GM21381 (cell line): ENCODE measurements around the gene IQGAP3.
A peak's percentile ranks its signal among the peaks of the same experiment; 100 is the strongest.

Source experiments
- ATAC-seq: cut with Tn5 transposase; IDR thresholded peaks from one replicate; pipeline ENCODE4 v1.9.1; 2021; ENCODE audit warnings: mild to moderate bottlenecking, moderate library complexity; ENCODE audit not compliant: unreplicated experiment

The IQGAP3 gene

DNA sequence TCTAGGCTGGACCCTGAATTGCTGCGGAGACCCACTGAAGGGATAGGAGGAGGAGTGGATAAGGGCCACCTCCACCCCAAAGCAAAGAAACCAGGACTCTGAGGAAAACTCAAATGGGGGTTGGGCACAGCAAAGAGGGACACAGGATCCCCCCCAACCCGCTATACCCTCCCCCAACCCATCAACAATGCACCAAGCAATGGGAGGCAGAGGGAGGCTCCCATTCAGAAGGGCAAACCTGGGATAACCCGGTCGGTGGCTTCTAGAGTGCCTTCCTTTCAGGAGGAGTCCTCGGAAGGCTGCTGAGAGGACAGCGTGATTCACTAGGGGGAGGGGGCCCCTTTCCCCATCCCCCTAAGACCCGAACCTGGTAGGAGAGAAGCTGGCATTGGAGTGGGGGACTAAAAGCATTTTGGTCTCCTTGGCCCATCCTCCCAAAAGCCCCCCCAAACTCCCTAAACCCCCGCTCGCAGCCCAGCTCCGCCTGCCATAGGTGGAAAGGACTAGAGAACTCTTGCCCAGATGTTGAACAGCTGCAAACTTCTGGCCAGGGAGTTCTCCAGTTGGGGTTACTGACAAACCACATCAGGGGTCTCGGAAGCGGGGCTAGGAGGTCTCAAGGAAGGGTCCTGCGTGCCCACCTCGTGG, 73.0 kb downstream of the IQGAP3 start:
- no peak for ATAC-seq

DNA sequence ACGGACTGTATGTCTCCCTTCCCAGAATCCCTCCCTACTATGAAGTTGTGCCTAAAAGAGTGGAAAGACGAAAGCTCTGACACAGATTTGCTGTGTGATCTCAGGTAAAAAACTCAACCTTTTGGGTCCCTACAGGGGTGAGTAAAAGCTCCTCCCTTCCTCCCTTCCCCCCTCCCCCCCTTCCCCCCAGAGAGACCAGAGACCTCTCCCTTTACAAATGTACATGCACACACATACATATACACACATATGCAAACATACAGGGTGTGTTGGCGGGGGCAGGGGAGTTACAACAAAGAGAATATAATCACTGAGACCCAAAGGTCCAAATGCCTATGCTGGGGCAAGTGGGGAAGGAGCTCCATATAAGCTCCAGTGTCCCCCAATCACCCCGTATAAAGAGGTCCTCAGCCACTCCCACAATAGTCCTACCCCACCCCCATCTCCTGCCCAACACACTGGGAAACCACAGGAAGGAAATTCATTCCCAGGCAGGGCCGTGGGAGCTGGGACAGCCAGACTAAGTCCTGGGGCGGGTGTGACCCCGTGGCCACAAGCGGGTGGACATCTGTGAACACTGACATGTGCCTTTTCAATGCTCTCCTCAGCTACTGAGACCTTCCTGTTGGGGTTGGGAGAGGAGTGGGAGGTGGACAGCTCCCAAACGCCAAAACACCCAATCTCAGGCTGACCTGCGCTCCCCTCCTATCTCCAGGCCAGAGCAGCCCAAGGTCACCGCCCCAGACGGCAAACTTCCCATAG, 73.8 kb downstream of the IQGAP3 start:
- no peak for ATAC-seq

GRCh38 chr1:156497743-156498431, 74.5 kb downstream of the IQGAP3 start:
- ATAC-seq = no peak

DNA sequence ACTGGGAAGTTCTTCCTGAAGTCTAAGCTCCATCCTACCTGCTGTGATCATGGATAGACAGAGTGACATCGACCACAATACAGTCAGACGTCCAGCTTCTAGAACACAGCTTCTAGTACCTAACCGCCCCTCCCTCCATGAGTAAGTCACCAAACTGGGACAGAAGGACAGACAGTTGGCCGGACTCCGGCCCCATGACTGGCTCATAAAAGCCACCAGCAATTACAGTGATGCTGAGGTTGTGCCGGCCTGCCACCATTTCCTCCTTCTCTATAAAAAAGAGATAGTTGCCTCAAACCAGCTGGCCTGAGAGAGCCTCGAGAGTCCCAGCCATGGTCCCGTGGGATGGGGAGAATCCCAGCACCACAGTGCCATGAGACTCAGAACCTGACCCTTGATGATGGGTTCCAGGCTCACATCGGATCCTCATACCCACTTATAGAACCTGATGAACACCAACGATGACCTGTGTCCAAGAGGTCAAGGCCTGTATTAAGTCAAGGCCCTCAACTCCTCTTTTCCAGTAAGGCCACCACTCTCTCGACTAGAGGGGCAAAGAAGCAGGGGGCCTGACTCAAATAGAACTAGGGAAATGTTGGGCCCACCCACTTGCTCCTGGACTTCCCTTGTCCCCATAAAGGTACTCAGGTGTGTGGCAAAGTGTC, 75.2 kb downstream of the IQGAP3 start:
- no peak for ATAC-seq

- no peak for ATAC-seq
Observed at GRCh38 chr1:156496211-156496761, 76.1 kb downstream of the IQGAP3 start.

- ATAC-seq = no peak
Observed at GRCh38 chr1:156495401-156496140, 76.8 kb downstream of the IQGAP3 start.

DNA sequence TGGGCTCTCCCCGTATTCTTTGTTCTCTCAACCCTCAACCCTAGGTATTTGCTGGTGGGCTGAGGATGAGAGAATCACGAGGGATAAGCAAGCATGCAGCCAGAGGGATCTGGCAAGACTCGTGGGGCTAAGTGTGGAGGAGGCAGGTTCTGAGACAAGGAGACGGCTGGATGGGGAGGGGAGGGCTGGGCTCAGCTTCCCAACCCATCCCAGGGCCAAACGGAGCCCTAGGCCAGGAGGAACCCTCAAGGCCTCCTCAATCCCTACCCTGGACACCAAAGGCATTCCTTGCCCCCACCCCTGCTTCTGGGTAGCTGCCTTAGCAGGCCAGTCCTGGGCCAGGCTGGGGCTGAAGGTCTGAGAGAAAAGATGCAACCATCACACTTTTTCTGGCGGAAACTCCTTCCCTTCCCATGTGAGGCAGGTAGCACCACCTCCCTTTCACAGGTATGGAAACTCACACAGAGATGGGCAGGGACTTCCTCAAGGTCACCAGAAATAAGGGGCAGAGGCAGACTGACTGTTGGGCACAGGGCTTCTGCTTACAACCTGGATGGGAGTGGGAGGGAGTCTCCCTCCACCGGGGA, 78.0 kb downstream of the IQGAP3 start:
- no peak for ATAC-seq

- no peak for ATAC-seq
Observed at GRCh38 chr1:156493742-156494141, 78.6 kb downstream of the IQGAP3 start.

DNA sequence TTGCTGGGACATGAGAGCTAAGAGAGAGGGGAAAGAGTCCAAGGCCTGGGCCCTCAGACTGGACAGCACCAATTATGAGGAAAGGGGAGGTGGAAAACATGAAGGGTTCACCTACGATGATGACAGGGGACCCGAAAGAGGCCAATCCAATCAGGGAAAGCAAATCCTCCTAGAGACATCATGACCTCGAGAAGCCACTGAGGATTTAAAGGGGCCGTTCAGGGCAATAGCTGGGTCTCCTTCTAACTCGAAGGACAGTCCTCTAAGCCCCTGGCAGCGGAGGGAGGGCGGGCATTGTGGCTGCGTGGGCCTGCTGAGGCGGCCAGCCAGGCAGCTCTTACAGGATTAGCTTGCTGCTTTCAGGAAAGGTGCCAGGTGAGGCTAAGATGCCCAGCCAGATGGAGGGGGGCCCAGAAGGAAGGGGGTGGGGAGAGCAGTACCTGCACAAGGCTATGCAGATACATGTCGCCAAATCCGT, 79.2 kb downstream of the IQGAP3 start:
- no peak for ATAC-seq

DNA sequence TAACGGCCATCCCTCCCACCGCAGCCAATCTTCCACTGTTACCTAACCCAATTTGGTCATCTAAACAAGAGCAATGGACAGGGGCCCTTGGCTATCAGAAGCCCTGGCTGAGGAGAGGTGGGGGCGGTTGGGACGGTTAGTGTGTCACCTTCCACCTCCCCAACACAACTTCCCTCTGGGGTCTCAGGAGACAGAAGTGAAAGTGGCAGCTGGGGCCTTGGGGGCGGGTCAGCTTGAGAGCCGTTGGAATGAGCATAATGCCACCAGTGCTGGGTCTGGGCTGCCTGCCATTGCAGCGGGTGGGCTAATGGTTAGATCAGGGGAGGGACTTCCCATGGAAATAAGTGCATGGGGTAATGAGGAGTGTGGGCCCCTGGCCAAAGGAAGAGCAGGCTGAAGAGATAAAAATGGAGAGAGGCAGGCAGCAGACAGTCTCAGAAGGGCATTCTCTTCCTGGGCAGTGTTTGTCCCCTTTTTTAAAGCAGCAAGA, 79.7 kb downstream of the IQGAP3 start:
- no peak for ATAC-seq

- no peak for ATAC-seq
Observed at GRCh38 chr1:156492013-156492590, 80.3 kb downstream of the IQGAP3 start.

DNA sequence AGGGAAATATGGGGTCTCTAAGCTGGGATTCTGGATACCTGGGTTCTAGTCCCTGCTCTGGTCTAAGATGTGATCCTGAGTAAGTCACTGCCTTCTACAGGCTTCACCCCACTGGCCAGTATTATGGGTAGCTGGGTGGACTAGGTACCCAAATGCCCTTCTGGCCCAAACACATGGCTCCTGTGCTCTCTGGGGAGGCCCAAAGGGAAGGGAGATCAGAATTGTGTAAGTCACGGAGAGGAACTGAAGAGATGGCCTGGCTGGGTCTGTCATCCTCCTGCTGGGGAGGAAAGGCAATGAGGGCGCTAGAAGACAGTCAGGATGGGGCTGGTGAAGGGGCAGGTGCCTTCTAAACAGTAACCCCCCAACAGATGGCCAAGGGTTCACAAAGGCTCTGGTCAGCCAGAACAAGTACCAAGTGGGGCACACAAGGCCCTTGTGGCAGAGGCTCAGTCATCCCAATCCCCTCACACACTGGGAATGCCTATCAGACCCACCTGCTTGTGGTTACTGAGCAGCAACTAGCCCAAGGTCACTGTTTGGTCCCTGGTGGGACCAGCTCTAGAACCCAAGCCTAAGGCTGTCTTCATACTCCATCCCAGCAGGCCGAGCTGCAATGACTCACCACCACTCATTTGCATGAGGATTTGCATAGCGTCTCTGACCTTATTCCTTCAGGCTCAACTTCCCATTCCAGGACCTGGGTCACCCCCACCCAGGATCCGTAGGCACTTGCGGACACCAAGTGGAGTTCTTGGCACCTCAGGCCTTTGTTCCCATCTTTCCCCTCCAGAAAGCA, 81.0 kb downstream of the IQGAP3 start:
- no peak for ATAC-seq

- ATAC-seq = no peak
Observed at GRCh38 chr1:156490401-156491032, 81.8 kb downstream of the IQGAP3 start.

DNA sequence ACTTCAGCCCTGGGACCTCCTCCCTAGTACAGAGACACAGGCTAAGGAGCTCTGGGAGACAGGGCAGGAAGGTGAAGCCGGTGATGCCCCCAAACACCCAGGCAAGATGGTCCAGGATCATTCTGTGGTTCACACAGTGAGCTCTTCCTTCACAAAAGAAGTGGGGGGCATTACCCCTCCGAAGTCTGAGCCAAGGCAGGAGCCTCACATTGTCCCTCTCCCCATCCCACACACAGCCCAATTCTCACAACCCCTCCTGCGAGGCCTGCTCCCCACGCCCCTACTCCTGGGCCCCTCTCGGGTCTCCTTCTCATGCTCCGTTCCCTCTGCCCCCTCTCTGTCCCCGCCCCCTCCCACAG, 82.5 kb downstream of the IQGAP3 start:
- ATAC-seq = no peak

DNA sequence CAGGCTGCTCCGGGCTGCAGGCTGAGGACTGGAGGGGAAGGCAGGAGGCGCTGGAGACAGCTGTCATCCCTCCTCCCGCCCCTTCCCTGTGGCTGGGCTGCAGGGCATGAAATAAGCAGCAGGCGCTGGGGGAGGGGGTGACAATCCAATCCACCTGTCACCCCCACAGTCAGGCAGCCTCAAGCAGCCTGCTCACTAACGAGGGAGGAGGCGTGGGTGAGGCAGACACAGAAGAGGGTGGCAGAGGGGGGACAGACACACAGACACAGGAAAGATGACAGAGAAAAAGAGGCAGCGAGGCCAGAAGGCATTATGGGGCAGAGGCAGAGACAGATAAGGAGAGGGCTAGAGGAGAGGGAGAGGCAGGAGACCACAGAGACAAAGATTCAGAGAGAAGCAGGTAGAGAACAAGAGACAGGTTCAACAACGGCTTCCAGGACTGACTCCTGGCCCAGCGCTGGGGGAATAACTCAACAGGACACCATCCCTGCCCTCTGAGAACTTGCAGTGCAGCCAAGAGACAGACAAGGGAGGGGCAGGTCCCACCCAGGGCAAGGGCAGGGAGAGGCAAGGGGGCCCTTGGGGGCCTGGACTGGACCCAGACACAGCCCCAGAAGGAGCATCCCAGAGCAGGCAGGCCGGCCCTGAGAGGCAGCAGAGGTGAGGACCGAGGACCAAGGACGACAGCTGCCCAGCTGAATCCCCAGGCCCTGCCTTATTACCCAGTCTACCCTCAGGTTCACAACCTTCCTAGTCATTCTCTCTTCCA, 83.0 kb downstream of the IQGAP3 start:
- ATAC-seq = peak; percentile 15

DNA sequence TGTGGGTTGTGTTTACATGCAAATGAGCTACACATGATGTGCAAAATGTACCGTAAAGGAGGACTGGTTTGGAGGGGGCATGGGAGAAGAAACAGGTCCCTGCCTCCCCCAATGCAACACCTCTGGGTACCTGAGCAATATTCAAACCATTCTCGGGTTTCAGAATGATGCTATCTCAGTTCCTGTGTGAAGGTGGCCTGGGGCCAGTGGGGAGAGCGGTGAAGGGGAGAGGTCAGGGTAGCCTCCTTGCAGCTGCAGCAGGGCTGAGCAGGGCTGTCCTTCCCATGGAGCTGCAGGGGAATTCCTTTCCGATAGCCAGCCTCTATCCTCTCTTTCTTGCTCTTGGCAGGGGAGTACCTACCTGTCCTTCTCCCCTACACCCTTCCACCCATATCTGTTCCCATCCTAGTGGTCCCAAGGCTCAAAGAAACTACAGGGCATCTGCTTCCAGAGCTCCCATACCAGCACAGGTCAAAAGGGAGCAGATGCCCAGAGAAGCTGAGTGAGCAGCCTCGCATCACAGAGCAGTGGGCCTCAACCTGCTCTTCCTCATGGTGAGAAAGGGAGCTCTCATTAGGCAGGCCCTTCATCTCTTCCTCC, 83.7 kb downstream of the IQGAP3 start:
- ATAC-seq = peak; percentile 56

GRCh38 chr1:156487862-156488261, 84.5 kb downstream of the IQGAP3 start:
- peak; percentile 24 for ATAC-seq
